ENCODE results near the gene MRNIP. TPM values are rescaled to one million over a fixed set of nuclear protein-coding genes. Genes with fewer than 3 reads are reported as not detected.
A peak's percentile ranks its signal among the peaks of the same experiment; 100 is the strongest.

Gene MRNIP
- total and polyA plus RNA-seq, 10 donors, result 34.9 to 107 (median 49.4) TPM

DNA sequence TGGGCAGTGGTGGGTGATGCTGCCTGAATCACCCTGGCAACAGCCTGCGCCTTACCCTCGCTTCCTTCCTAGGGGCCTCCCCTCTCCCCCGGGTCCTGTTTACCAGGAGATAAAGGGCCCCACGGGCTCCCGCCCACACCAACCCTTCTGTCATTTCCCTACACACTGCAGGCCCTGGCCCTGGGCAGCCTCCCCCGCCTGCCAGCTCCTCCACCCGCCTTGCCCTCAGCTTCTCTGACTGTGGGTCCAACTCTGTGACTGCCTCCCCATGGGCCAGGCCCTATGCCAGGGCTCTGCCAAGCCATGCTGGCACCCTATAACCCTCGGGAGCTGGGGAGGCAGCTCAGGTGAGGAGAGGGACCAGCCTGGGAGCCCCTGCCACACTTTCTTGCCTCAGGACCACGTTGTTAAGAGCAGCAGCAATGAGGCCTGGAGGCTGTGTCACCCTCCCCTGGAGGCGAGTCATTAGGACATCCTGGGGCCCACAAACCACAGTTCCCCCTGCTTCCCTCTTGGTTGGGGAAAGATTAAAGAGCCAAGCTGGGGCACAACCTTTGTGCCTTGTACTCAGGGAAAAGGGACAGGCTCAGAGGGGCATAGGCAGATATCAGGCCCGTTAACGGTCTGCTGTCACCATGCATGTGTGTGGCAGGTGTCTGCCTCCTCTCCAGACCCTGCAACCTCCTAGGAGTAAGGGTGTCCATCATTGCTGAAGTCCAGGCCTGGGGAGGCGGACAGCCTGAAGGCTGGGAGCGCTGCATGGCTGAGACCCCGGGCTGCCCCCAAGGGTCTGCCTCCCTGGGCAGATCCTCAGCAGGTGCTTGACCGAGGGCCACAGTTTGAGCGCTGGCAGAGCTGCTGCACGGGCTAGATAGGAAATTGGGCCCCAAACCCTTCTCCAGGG lies 54.7 kb downstream of the MRNIP start:
- 42 to 52% (median 45%) methylated on average over 14 to 18 of the region's 18 CpGs for WGBS, 5 donors
- intact Hi-C loops (cut with DNase I; ENCODE audit: low total_unique reads), result loop anchor here (10.0 kb wide), 1 partner anchor 51 kb away; the partner anchor contains the start of gene MRNIP
- Histone ChIP-seq H3K4me3 (peak overlapping the region in 1 of 8 donors; percentile 76), H3K27me3 (replicated peaks in 1 of 7) (no peaks in the 10 kb centered on the region), H3K9me3 (no peaks in the 10 kb centered on the region), H3K27ac (peak overlapping the region in 5 of 8 donors; percentile 2 to 96 (median 51)), H3K36me3 (peaks cover 0 to 27% (median 25%) of the 10 kb centered on the region in 6 donors), H3K4me1 (peaks cover 28 to 68% (median 56%) of the 10 kb centered on the region in 6 donors)
- DNase-seq, result peak; percentile 81
- no peak for TF ChIP-seq POLR2A (IDR thresholded peaks at IDR 0.05)
- TF ChIP-seq CTCF (IDR thresholded peaks at IDR 0.05 in 8 of 11, conservative IDR thresholded peaks at IDR 0.05 in 3 of 11), result no peak
- peak in 2 of 3 donors; percentile 13 to 55 for TF ChIP-seq POLR2AphosphoS5 (IDR thresholded peaks at IDR 0.05)

DNA sequence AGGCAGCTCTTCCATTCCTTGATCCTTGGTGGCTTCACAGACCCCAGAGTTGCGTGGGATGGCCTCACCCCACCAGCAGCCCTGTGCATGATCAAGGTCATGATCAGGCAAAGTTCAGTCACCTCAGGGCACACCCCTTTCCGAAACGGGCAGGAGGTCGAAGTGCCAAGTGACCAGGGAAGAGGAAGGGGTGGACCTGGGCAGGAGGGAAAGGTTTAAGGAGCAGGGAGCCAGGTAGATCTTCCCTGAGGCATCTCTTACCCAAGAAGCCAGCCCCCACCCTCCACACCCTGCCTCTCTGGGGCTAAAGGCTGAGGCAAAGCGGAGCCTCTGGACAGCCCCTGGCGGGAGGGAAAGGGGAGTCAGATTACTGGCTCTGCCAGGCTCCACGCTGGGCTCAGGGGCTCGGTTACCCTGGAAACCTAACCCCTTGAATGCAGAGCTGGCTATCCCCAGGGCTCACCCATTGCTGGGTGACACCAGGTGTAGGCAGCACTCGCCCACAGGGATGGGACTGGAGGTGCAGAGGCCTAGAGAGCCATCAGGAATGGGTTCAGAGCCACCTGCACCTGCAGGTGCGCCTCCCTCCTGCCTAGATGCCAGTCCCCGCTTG lies 55.6 kb downstream of the MRNIP start:
- TF ChIP-seq POLR2A (IDR thresholded peaks at IDR 0.05), result no peak
- TF ChIP-seq CTCF (IDR thresholded peaks at IDR 0.05 in 8 of 11, conservative IDR thresholded peaks at IDR 0.05 in 3 of 11), result no peak
- TF ChIP-seq POLR2AphosphoS5 (IDR thresholded peaks at IDR 0.05), result no peak
- peak overlapping the region in 3 of 8 donors; percentile 42 to 96 (median 94) for H3K27ac ChIP-seq
- H3K9me3 ChIP-seq, result no peaks in the 10 kb centered on the region
- no peaks in the 10 kb centered on the region for H3K27me3 ChIP-seq (replicated peaks in 1 of 7)
- peaks cover 28 to 61% (median 53%) of the 10 kb centered on the region in 6 donors for H3K4me1 ChIP-seq
- H3K36me3 ChIP-seq, result peaks cover 0 to 36% (median 33%) of the 10 kb centered on the region in 6 donors
- peak; percentile 75 for DNase-seq
- peak overlapping the region in 1 of 8 donors; percentile 76 for H3K4me3 ChIP-seq
- intact Hi-C loops (cut with DNase I; ENCODE audit: low total_unique reads), result loop anchor here (10.0 kb wide), 1 partner anchor 52 kb away; the partner anchor contains the start of gene MRNIP
- WGBS, 5 donors, result 64 to 77% (median 69%) methylated on average over 8 to 11 of the region's 11 CpGs

- no peak overlapping the region for H3K4me3 ChIP-seq
- WGBS, 5 donors, result 90 to 95% (median 92%) methylated on average over 13 to 19 of the region's 19 CpGs
- intact Hi-C loops (cut with DNase I; ENCODE audit: low total_unique reads), result loop anchor here (10.0 kb wide), 1 partner anchor 52 kb away; the partner anchor contains the start of gene MRNIP
- TF ChIP-seq POLR2A (IDR thresholded peaks at IDR 0.05), result no peak
- no peak for TF ChIP-seq CTCF (IDR thresholded peaks at IDR 0.05 in 8 of 11, conservative IDR thresholded peaks at IDR 0.05 in 3 of 11)
- H3K27ac ChIP-seq, result peak overlapping the region in 1 of 8 donors; percentile 96
- no peaks in the 10 kb centered on the region for H3K27me3 ChIP-seq (replicated peaks in 1 of 7)
- peak; percentile 65 for DNase-seq
- H3K4me1 ChIP-seq, result peaks cover 28 to 56% (median 46%) of the 10 kb centered on the region in 6 donors
- H3K9me3 ChIP-seq, result no peaks in the 10 kb centered on the region
- H3K36me3 ChIP-seq, result peaks cover 0 to 43% (median 40%) of the 10 kb centered on the region in 6 donors
Measured at GRCh38 chr5:179802207-179802883, 56.3 kb downstream of the MRNIP start.
